ENCODE measurements around the gene CLNK. TPM values are rescaled to one million over a fixed set of nuclear protein-coding genes. Genes with fewer than 3 reads are reported as not detected.
A peak's percentile ranks its signal among the peaks of the same experiment; 100 is the strongest.

CLNK gene
- polyA plus RNA-seq, 4 donors, result 0.56 to 0.85 (median 0.77) TPM

- no peak for DNase-seq (ENCODE audit: low read depth in 4 of 4, low spot score in 3 of 4)
Measured at GRCh38 chr4:10701702-10702460, 17.3 kb upstream of the CLNK start.

DNA sequence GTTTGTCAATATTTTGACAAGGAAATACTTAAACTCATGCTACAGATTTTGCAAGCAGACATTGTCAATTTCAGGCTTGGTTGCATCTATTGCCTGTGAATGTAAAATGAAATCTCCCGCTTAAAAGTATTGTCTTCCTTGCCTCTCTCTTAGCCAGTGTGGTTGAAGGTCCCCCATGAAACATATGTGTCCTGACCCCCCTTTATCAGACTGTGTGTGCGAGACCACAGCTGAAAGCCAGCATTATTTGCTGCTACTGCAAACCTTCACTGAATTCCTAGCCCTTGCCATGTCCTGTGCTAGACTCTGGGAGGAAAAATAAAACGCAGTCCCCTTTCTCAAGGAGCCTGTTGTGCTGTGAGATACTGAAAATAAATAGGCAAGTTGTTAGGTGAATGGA, 16.6 kb upstream of the CLNK start:
- no peak for DNase-seq (ENCODE audit: low read depth in 4 of 4, low spot score in 3 of 4)

GRCh38 chr4:10698172-10698571, 13.6 kb upstream of the CLNK start:
- DNase-seq (ENCODE audit: low read depth in 4 of 4, low spot score in 3 of 4), result no peak

GRCh38 chr4:10697086-10697485, 12.5 kb upstream of the CLNK start:
- peak; percentile 5 to 26 (median 16) for DNase-seq (ENCODE audit: low read depth in 4 of 4, low spot score in 3 of 4)

DNA sequence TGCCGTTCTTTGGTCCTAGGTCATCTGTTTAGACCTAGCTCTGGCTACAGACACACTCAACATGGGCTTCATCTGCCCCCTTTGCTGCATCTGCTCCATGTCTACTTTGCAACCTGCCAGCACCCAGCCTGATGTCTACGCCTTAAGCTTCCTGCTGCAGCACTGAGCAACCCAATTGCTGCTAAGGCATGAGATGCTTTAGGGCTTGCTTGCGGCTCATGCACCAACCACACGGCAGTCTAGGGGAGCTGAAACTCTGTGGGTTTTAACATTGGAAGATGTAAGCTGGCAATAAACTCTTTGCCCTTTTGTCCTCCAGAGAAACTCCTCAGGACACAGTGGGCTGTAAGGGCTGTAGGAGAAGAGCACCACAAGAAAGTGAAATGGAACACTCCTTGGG, 11.7 kb upstream of the CLNK start:
- no peak for DNase-seq (ENCODE audit: low read depth in 4 of 4, low spot score in 3 of 4)

DNA sequence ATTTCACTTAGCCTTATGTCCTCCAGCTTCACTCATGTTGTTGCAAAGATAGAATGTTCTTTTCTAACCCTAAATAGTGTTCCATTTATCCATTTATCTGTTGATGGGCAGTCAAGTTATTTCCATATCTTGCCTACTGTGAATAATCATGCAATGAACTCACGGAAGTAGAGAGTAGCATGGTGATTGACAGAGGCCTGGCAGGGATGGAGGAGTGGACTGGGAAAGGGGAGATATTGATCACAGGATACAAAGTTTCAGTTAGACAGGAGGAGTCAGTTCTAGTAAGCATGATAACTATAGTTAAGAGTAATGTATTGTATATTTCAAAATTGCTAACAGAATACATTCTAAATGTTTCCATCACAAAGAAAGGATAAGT, 10.3 kb upstream of the CLNK start:
- no peak for DNase-seq (ENCODE audit: low read depth in 4 of 4, low spot score in 3 of 4)

DNA sequence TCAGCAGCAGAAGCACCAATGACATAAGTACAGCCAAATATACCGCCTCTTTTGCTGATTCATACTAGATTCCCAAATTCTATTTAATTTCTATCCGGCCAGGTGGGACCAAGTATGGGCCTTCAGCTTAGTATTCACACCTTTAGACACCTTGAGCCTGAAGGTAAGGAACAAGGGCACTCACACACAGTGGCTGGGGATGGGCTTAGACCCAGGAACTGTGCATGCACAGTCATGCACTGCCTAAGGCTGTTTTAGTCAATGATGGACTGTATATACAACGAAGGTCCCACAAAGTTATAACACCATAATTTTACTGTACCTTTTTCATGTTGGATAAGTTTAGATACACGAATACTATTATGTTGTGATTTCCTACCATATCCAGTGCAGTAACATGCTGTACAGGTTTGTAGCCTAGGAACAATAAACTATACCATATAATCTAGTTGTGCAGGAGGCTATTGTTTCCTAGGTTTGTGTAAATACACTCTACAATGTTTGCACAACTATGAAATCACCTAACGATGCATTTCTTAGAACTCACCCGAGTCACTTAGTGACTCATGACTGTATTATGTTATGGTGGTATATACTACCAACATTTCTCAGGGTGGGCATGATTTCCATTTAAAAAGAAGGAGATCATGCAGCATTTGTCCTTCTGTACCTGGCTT, 9.7 kb upstream of the CLNK start:
- no peak for DNase-seq (ENCODE audit: low read depth in 4 of 4, low spot score in 3 of 4)

GRCh38 chr4:10691651-10692050, 7.1 kb upstream of the CLNK start:
- no peak for DNase-seq (ENCODE audit: low read depth in 4 of 4, low spot score in 3 of 4)

- DNase-seq (ENCODE audit: low read depth in 4 of 4, low spot score in 3 of 4), result no peak
Measured at GRCh38 chr4:10690185-10690907, 5.8 kb upstream of the CLNK start.

DNA sequence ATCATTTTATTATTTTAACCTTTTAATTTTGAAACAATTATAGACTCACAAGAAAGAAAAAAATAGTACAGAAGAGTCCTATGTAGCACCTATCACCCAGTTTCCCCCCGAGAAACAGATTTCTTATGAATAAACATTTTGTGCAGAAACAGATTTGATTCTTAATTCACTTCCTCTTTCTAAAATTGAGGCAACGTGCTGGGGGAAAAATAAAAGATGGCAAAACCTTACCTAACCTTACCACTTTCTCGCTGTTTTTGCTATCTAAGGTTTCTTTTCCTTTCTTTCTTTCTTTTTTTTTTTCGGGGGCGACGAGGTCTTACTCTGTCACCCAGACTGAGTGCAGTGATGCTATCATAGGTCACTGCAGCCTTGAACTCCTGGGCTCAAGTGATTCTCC, 4.3 kb upstream of the CLNK start:
- DNase-seq (ENCODE audit: low read depth in 4 of 4, low spot score in 3 of 4), result no peak

- no peak for DNase-seq (ENCODE audit: low read depth in 4 of 4, low spot score in 3 of 4)
Measured at GRCh38 chr4:10688022-10688421, 3.5 kb upstream of the CLNK start.

DNA sequence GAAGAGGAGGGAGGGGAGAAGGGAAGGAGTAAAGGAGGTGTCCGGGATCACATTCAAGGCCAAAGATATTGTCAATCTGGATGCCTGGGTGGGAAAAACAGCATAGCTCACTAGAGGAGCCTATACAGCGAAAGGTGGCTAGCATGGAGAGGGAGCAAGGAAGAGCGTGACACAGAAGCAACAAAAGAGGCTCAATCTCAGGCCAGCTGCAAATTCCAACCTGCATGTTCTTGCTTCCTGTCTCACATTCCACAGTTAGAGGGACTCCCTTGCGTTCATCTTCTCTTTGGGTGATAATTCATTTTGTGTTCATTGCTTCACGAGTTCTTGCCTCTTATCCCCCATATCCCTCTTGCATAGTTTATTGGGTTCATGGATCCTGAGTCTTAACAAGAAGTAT, 3.0 kb upstream of the CLNK start:
- no peak for DNase-seq (ENCODE audit: low read depth in 4 of 4, low spot score in 3 of 4)

DNA sequence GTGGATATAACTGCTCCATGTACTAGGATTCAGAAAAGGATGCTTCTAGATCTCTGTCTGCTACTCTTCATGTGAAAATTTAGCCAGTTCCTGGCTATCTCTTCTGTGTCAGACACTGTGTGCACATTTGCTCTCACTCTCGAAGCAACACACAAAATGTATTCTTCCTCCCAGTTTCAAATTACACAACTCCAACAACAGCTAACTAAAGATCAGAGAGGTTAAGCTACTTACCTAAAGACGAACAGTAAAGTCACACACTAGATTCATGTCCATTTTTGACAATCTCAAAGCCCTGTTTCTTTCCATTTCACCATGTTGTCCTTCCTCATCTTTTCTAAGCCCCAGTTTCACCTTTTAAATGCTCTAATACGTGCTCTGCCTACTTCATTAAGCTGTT, 2.2 kb downstream of the CLNK start:
- DNase-seq (ENCODE audit: low read depth in 4 of 4, low spot score in 3 of 4), result no peak

DNA sequence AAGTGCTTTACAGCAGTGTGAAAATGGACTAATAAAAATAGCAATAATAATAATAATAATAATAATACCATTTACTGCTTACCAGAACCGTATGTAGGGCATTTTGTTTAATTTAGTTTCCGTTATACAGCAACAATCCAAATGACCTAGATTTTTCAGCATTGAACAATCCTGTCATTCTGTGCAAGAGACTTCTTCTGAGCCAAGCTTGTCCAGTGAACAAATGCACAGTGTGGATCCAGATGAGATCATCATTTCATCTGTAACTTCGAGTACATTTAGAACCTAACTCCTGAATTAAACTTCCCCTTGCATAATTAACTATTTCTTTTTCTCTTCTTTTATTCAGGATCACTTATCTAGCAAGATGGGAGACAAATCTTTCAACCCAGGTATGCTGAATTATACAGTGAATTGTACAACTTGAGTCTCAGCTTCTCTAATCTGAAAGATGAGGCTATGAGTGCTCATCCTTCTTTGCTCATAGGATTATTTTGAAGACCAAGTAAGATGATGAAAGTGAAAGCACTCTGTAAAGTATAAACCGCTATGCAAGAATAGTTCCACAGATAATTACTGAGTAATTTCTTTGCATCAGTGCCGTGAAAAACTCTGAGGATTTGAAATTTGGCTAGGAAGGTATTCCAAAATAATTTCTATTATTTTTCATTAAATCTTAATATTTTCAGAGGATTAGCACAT, 6.6 kb downstream of the CLNK start:
- no peak for DNase-seq (ENCODE audit: low read depth in 4 of 4, low spot score in 3 of 4)

DNA sequence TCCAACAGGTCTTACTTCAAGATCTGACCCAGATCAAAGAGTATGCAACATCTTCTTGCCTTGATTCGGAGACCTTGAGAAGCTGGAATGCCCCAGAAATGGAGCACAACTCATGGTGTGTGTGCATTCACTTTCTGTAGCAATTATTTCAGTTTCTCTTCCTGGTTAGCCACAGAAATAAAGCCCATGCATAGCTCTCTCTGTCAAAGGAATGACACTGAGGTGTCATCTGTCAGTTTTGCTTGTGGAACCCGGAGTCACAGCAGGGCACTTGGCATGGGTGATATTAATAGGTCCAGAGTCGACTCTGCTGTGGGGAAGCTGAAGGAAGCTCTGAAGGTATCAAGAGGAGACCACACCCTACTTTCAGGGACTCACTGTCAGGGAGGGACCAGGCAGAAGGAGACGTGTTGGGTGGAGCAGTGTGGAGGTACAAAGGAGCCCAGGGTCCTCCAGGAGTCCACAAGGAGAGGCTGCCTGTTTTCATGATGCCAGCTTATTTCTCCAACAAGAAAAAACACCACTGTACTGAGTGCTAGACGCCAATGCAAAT, 10.7 kb downstream of the CLNK start:
- DNase-seq (ENCODE audit: low read depth in 4 of 4, low spot score in 3 of 4), result no peak

DNA sequence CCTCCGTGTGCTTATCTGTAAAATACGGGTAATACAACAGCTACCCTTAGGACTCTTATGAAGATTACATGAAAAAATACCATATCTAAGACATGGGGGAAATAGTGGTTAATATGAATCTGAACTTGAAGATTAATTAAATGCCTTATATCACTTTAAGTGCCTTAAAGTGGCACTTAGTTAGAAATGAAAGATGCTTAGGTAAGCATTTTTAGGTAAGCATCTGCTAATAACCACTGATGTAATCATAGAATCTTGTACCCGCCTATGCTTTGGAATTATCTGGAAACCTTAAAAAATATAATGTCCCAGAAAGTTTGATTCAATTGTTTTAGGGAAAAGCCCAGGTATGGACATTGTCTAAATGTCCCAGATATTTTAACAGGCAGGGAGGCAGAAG, 12.2 kb downstream of the CLNK start:
- DNase-seq (ENCODE audit: low read depth in 4 of 4, low spot score in 3 of 4), result no peak

GRCh38 chr4:10671799-10672198, 12.8 kb downstream of the CLNK start:
- no peak for DNase-seq (ENCODE audit: low read depth in 4 of 4, low spot score in 3 of 4)

DNA sequence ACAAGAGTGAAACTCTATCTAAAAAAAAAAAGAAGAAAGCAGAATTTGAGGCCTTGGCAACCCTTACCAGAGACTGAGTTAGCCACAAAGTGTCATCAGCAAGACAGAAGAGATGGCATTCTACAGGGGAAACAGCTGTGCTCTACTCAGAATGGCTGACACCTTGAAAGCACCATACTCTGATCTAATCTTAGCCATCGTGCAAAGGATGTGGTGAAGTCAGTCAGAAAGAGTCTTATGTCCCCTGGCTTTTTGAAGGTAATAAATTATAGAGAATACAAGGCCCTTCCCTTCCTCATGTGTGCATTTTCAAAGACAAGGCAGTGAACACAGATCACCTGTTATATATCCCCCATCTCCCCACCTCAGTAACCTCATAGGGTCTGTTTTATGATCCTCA, 13.2 kb downstream of the CLNK start:
- no peak for DNase-seq (ENCODE audit: low read depth in 4 of 4, low spot score in 3 of 4)

GRCh38 chr4:10670321-10670720, 14.2 kb downstream of the CLNK start:
- DNase-seq (ENCODE audit: low read depth in 4 of 4, low spot score in 3 of 4), result no peak

- no peak for DNase-seq (ENCODE audit: low read depth in 4 of 4, low spot score in 3 of 4)
Measured at GRCh38 chr4:10667701-10668326, 16.8 kb downstream of the CLNK start.
